Transverse colon (tissue), 3 donors: Measurements from ENCODE around the gene GPR61.

ENCODE experiments used
- CTCF ChIP-seq, 5 experiments: fragments of 200-600 bp in 3 of 5; fragments of 450-650 bp in 2 of 5; sonication (generic) in 3 of 5; IDR thresholded peaks; 1 replicate in 2 of 5; 2 replicates in 3 of 5; pipeline ENCODE4 v1.5.1; 2016 to 2017; ENCODE audit warnings: antibody characterized with exemption in 5 of 5, inconsistent platforms in 3 of 5, mild to moderate bottlenecking in 2 of 5, moderate library complexity in 1 of 5
- EP300 ChIP-seq: sonication (generic); formaldehyde crosslinking; IDR thresholded peaks from one replicate; pipeline ENCODE4 v1.6.1; 2017; ENCODE audit warnings: antibody characterized with exemption, low read depth
- POLR2A ChIP-seq: fragments of 450-650 bp; IDR thresholded peaks from one replicate; pipeline ENCODE4 v1.6.1; 2016; ENCODE audit warnings: antibody characterized with exemption, mild to moderate bottlenecking, moderate library complexity

- TF ChIP-seq POLR2A: no peak
- TF ChIP-seq CTCF (IDR thresholded peaks at IDR 0.05): peak; percentile 49 to 74 (median 51)
- no peak for TF ChIP-seq EP300
Observed at GRCh38 chr1:109499661-109500536, 39.8 kb upstream of the GPR61 start.
